GM10266 (cell line): ENCODE data around the gene OPN1MW.
"Not testable (repeated sequence)": the region's sequence is repeated elsewhere in the genome, so short reads cannot be mapped to it uniquely, and the experiment has no call there.

Experiments used
- DNase-seq: peaks from one replicate; pipeline ENCODE4 v3.0.0; 2012; ENCODE audit errors: extremely low spot score

Gene OPN1MW

DNA sequence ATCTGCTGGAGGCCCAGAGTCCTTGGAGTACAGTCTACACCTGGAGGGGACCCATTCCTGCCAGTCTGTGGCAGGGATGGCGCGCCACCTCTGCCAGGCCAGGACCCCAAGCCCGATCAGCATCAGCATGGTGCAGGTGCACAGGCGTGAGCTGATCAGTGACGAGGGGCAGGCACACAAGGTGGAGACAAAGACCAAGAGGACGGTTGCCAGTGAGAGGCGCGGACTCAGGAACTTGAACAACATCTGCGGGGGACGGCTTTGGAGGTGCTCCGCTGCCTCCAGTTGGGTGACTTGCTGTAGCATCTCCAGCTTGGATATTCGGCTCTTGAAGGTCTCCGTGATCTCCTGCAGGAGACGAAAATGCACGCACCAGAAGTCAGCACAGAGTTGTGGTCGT is 51.2 kb downstream of the OPN1MW start:
- DNase-seq, result not testable (repeated sequence)

DNA sequence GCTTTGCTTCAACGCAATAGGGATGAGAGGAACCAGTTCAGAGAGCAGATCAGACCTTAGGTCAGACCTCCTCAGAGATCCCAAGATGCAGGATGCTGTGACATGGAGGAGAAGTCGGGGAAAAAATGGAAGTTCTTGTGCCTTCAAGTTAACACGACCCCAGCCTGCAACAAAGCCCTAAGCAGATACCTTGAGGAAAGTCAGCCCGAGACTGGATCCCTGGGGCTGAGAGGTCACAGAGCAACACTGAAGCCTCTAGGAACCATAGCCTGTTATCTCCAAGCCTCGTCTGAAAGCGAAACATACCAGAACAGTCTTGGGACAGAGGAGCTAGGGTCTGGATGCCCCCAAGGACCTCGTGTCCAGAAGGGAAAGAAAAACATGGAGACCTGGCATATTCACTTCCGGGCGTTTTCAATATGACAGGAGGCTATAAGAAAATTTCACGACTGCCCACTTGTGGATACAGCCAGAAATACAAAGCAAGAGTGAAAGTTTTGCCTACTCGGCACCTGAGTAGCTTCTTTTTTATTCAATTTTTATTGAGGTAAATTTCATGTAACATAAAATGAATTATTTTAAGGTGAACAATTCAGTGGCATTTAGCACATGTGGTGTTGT is 56.7 kb downstream of the OPN1MW start:
- DNase-seq, result not testable (repeated sequence)

DNA sequence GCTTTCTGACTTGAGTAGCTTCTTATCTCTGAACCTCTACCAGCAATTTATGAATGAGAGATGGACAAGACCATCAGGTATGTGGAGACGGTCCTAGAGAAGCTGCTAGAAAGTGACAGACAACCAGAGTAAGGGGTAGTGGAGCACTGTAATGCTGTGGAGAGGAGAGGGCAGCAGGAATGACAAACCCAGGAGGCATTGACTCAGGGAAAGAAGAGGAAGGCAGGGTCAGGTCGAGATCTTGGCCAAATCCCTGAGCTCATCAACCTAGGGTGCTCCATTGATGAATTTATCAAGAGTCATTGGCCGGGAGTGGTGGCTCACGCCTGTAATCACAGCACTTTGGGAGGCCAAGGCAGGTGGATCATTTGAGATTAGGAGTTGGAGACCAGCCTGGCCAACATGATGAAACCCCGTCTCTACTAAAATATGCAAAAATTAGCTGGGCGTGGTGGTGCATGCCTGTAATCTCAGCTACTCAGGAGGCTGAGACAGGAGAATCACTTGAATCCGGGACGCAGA is 57.6 kb downstream of the OPN1MW start:
- DNase-seq, result not testable (repeated sequence)
